Fibroblast of the conjunctiva (primary cell): ENCODE measurements around the gene NFIA.

Experiments
- DNase-seq: peaks from one replicate; pipeline ENCODE4 v3.0.0-alpha.2; 2010; ENCODE audit warnings: low read depth

NFIA gene

GRCh38 chr1:61082311-61083012 lies at the start of gene NFIA:
Gene NFIA (plus strand): TSS chr1:61082561.
- DNase-seq = peak; percentile 69

- no peak for DNase-seq
These were observed 46.5 kb upstream of the NFIA start for GRCh38 chr1:61035880-61036279.

- DNase-seq = no peak
These were observed 39.8 kb upstream of the NFIA start for GRCh38 chr1:61042466-61043009.

- peak; percentile 49 for DNase-seq
These were observed 39.1 kb upstream of the NFIA start for GRCh38 chr1:61043010-61043820.

- no peak for DNase-seq
These were observed 35.9 kb upstream of the NFIA start for GRCh38 chr1:61046434-61046833.

- no peak for DNase-seq
These were observed 35.3 kb upstream of the NFIA start for GRCh38 chr1:61047061-61047460.

- DNase-seq = peak; percentile 83
These were observed 32.4 kb upstream of the NFIA start for GRCh38 chr1:61049850-61050540.

- DNase-seq = no peak
These were observed 31.6 kb upstream of the NFIA start for GRCh38 chr1:61050541-61051442.

GRCh38 chr1:61051443-61051718 lies 31.0 kb upstream of the NFIA start:
- DNase-seq = no peak

GRCh38 chr1:61051719-61052394 lies 30.5 kb upstream of the NFIA start:
- no peak for DNase-seq

- no peak for DNase-seq
These were observed 29.8 kb upstream of the NFIA start for GRCh38 chr1:61052395-61053225.

GRCh38 chr1:61053226-61053711 lies 29.1 kb upstream of the NFIA start:
- no peak for DNase-seq

GRCh38 chr1:61053712-61054600 lies 28.4 kb upstream of the NFIA start:
- no peak for DNase-seq

- no peak for DNase-seq
These were observed 27.8 kb upstream of the NFIA start for GRCh38 chr1:61054601-61054993.

GRCh38 chr1:61055110-61055614 lies 27.2 kb upstream of the NFIA start:
- no peak for DNase-seq

- no peak for DNase-seq
These were observed 26.2 kb upstream of the NFIA start for GRCh38 chr1:61056196-61056572.

GRCh38 chr1:61056573-61057439 lies 25.6 kb upstream of the NFIA start:
- DNase-seq = no peak
